K562 (cell line): ENCODE measurements around the gene ZKSCAN8. TPM values are rescaled to one million over a fixed set of nuclear protein-coding genes. Genes with fewer than 3 reads are reported as not detected.

ENCODE experiments used
- CBX3 ChIP-seq, 2 experiments: IDR thresholded peaks; 1 replicate in 1 of 2; 2 replicates in 1 of 2; pipeline ENCODE4 v1.6.1; 2012; ENCODE audit warnings: inconsistent platforms in 2 of 2, low read length in 2 of 2, borderline replicate concordance in 1 of 2, control low read depth in 1 of 2
- CHD4 ChIP-seq: fragments of 200-600 bp; sonication (generic); IDR thresholded peaks from 3 replicates; pipeline ENCODE4 v1.6.1; 2012; ENCODE audit warnings: low read depth, mild to moderate bottlenecking, mixed read lengths, low read length, inconsistent platforms; ENCODE audit not compliant: insufficient read depth, insufficient replicate concordance, poor library complexity, severe bottlenecking
- ERF ChIP-seq: fragments of 450-650 bp; formaldehyde crosslinking; IDR thresholded peaks from 2 replicates; pipeline ENCODE4 v1.4.0; 2020; ENCODE audit warnings: mild to moderate bottlenecking, mixed read lengths
- FOXA1 ChIP-seq: fragments of 450-650 bp; IDR thresholded peaks from 2 replicates; pipeline ENCODE4 v1.6.1; 2016; ENCODE audit warnings: mild to moderate bottlenecking, borderline replicate concordance
- NFATC3 ChIP-seq: fragments of 450-650 bp; IDR thresholded peaks from 2 replicates; pipeline ENCODE4 v1.6.1; 2017; ENCODE audit warnings: mild to moderate bottlenecking
- NRF1 ChIP-seq, 2 experiments: fragments of 450-650 bp; IDR thresholded peaks in 1 of 2; conservative IDR thresholded peaks in 1 of 2; 2 replicates each; pipeline ENCODE4 v1.6.1; 2014; ENCODE audit warnings: mild to moderate bottlenecking in 2 of 2
- POLR2AphosphoS5 ChIP-seq: IDR thresholded peaks from 2 replicates; pipeline ENCODE4 v1.6.1; 2011; ENCODE audit warnings: mild to moderate bottlenecking, low read depth, low read length, moderate library complexity; ENCODE audit not compliant: control insufficient read depth, insufficient read depth
- ZNF12 ChIP-seq: sonication (generic); formaldehyde crosslinking; IDR thresholded peaks from 2 replicates; pipeline ENCODE4 v1.4.0; 2020; ENCODE audit warnings: mild to moderate bottlenecking, missing genetic modification reagents
- ZNF133 ChIP-seq: fragments of 250-450 bp; sonication (Bioruptor Pico); IDR thresholded peaks from 2 replicates; pipeline ENCODE4 v1.4.0; 2020; ENCODE audit warnings: mild to moderate bottlenecking
- ZNF551 ChIP-seq: fragments of 250-450 bp; sonication (Bioruptor Pico); IDR thresholded peaks from 2 replicates; pipeline ENCODE4 v1.5.0; 2021; ENCODE audit warnings: mild to moderate bottlenecking, moderate library complexity
- polyA plus RNA-seq, 8 experiments: library from polyadenylated mRNA; depleted of rRNA in 4 of 8; stranded (reverse) in 5 of 8; unstranded in 3 of 8; fragments of >200 nt; fragmentation: Nextera tagmentation in 2 of 8; fragmentation: Illumina TruSeq in 1 of 8; extraction: Ambion mirVana in 2 of 8; extraction: Trizol in 1 of 8; gene quantifications; 2 replicates each; pipeline versions ENCODE4 v1.2.1 to v1.2.3, GENCODE V29; 2011 to 2014; ENCODE audit warnings: inconsistent platforms in 1 of 8, missing spikeins in 1 of 8
- total RNA-seq, 7 experiments: library from RNA; depleted of rRNA in 6 of 7; stranded (reverse); fragments of >200 nt in 6 of 7; fragmentation: Illumina TruSeq in 2 of 7; extraction: Trizol in 2 of 7; gene quantifications; 2 replicates each; pipeline versions ENCODE4 v1.2.1 to v1.2.3, GENCODE V29; 2011 to 2021; ENCODE audit warnings: low replicate concordance in 1 of 7
- TF ChIP-seq, protein P1 (sequence below): sonication (generic); formaldehyde crosslinking; IDR thresholded peaks from 2 replicates; pipeline ENCODE4 v1.8.1; 2023; ENCODE audit warnings: mild to moderate bottlenecking, missing genetic modification reagents
- TF ChIP-seq, protein P2 (sequence below), 2 experiments: fragments of 450-650 bp in 1 of 2; sonication (generic) in 1 of 2; formaldehyde crosslinking in 1 of 2; IDR thresholded peaks; 2 replicates each; pipeline versions ENCODE4 v1.7.1 to v1.9.0; 2016 to 2022; ENCODE audit warnings: inconsistent platforms in 1 of 2, mild to moderate bottlenecking in 1 of 2, missing genetic modification reagents in 1 of 2
- TF ChIP-seq, protein P3 (sequence below), 2 experiments: fragments of 250-450 bp in 1 of 2; fragments of 450-650 bp in 1 of 2; sonication (Bioruptor Pico) in 1 of 2; IDR thresholded peaks; 2 replicates each; pipeline versions ENCODE4 v1.6.1 to v1.8.0; 2016 to 2021; ENCODE audit warnings: mild to moderate bottlenecking in 2 of 2, moderate library complexity in 2 of 2, missing compliant biosample characterization in 1 of 2, missing genetic modification characterization in 1 of 2

Gene ZKSCAN8
- total and polyA plus RNA-seq, 9 of the 15 experiments (the other 6 are each of a cell fraction or from before 2014, with no cell fraction given) = 3.3 to 37.7 (median 21.7) TPM

DNA sequence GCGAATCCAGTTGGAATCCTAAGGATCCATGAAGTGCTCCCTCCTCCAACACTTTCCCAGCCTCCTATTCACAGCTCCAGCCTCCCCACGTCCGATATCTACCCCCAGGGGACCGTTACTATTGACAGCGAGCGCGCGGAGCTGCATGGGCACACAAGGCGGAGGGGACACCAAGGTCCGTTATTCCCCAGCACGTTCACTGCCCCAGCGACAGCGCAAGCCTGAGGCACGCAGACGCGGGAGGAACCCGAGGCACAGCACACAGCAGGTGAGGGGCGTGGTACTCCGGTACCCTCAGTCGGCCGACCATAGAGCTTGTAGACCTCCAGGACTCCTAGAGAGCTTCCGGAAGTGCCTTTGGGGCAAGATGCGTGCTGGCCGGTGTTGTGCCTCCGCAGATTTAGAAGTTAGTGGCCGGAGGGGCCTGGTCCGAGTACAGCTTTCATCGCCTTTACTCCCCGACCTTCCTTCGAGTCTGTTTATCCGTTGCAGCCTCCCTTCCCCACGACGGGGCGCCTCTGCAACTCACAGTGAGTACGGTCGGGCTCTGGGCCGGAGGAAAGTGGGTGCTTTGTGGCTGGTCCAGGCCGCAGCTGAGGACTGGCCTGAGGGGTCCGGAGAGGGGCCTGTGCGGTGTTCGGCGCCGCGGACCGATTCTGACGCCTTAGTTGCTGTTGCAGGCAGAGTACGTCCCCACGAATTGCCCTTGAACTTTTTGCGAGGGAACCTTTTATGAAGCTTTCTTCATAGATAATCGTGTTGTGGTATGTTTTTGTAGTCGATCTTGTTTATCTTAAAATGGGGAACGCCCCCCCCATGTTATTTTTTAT is at the start of gene ZKSCAN8 (continued):
- TF ChIP-seq, protein P1, sequence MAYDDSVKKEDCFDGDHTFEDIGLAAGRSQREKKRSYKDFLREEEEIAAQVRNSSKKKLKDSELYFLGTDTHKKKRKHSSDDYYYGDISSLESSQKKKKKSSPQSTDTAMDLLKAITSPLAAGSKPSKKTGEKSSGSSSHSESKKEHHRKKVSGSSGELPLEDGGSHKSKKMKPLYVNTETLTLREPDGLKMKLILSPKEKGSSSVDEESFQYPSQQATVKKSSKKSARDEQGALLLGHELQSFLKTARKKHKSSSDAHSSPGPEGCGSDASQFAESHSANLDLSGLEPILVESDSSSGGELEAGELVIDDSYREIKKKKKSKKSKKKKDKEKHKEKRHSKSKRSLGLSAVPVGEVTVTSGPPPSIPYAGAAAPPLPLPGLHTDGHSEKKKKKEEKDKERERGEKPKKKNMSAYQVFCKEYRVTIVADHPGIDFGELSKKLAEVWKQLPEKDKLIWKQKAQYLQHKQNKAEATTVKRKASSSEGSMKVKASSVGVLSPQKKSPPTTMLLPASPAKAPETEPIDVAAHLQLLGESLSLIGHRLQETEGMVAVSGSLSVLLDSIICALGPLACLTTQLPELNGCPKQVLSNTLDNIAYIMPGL (CRISPR knock-in tag) = peak; percentile 82; the same call in 1 of the 2 replicates
- TF ChIP-seq, protein P2, sequence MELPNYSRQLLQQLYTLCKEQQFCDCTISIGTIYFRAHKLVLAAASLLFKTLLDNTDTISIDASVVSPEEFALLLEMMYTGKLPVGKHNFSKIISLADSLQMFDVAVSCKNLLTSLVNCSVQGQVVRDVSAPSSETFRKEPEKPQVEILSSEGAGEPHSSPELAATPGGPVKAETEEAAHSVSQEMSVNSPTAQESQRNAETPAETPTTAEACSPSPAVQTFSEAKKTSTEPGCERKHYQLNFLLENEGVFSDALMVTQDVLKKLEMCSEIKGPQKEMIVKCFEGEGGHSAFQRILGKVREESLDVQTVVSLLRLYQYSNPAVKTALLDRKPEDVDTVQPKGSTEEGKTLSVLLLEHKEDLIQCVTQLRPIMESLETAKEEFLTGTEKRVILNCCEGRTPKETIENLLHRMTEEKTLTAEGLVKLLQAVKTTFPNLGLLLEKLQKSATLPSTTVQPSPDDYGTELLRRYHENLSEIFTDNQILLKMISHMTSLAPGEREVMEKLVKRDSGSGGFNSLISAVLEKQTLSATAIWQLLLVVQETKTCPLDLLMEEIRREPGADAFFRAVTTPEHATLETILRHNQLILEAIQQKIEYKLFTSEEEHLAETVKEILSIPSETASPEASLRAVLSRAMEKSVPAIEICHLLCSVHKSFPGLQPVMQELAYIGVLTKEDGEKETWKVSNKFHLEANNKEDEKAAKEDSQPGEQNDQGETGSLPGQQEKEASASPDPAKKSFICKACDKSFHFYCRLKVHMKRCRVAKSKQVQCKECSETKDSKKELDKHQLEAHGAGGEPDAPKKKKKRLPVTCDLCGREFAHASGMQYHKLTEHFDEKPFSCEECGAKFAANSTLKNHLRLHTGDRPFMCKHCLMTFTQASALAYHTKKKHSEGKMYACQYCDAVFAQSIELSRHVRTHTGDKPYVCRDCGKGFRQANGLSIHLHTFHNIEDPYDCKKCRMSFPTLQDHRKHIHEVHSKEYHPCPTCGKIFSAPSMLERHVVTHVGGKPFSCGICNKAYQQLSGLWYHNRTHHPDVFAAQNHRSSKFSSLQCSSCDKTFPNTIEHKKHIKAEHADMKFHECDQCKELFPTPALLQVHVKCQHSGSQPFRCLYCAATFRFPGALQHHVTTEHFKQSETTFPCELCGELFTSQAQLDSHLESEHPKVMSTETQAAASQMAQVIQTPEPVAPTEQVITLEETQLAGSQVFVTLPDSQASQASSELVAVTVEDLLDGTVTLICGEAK (IDR thresholded peaks at IDR 0.05) = peak; percentile 96
- TF ChIP-seq, protein P2 (CRISPR knock-in tag; IDR thresholded peaks at IDR 0.05) = no peak
- TF ChIP-seq ERF (CRISPR knock-in tag) (0 out of 2 replicates have a peak, but pooled peaks have one; percentile 14), ZNF133 (CRISPR knock-in tag) (0 out of 2 replicates have a peak, but pooled peaks have one; percentile 63), CHD4 (peak; percentile 52), POLR2AphosphoS5 (peak; percentile 94), NRF1 (conservative IDR thresholded peaks at IDR 0.05 in 1 of 2, IDR thresholded peaks at IDR 0.05 in 1 of 2) (peak; percentile 88 to 90), FOXA1 (no peak), ZNF12 (CRISPR knock-in tag) (peak; percentile 88), NFATC3 (no peak), CBX3 (IDR thresholded peaks at IDR 0.05; ENCODE audit: borderline replicate concordance in 1 of 2, low read length in 2 of 2) (peak in 1 of 2 experiments; percentile 88; a peak in 2 of 3 replicates), ZNF551 (CRISPR knock-in tag) (no peak)
- TF ChIP-seq, protein P3, sequence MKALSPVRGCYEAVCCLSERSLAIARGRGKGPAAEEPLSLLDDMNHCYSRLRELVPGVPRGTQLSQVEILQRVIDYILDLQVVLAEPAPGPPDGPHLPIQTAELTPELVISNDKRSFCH (CRISPR knock-in tag; IDR thresholded peaks at IDR 0.05) = no peak
- TF ChIP-seq, protein P3 (tag; IDR thresholded peaks at IDR 0.05) = peak; percentile 57
